ENCODE data around the gene NADSYN1. TPM values are rescaled to one million over a fixed set of nuclear protein-coding genes. Genes with fewer than 3 reads are reported as not detected.
A peak's percentile ranks its signal among the peaks of the same experiment; 100 is the strongest.

Gene NADSYN1
- total RNA-seq, 1 donor from 2014 or later, result 87.9 TPM

- no peak for TF ChIP-seq CTCF (IDR thresholded peaks at IDR 0.05; ENCODE audit: insufficient read depth, low read depth, low read length)
- TF ChIP-seq EZH2 (IDR thresholded peaks at IDR 0.05; ENCODE audit: insufficient read depth, low read length), result no peak
- peaks cover 12% of the 10 kb centered on the region for H3K36me3 ChIP-seq (ENCODE audit: insufficient read depth, low read length)
- H2AFZ ChIP-seq (ENCODE audit: low read depth, low read length), result peak within 1 kb of the TSS; percentile 98
- no peak for FAIRE-seq
- H3K9ac ChIP-seq (ENCODE audit: low read length), result peak within 1 kb of the TSS; percentile 89
- no peaks in the 10 kb centered on the region for H3K9me3 Mint-ChIP-seq (ENCODE audit: unreplicated experiment)
- no peaks in the 10 kb centered on the region for H3K27me3 Mint-ChIP-seq (ENCODE audit: low read depth, unreplicated experiment)
- H3K27ac ChIP-seq (ENCODE audit: low read depth, low read length), result peak within 1 kb of the TSS; percentile 52
- H3K79me2 ChIP-seq (ENCODE audit: insufficient read depth, low read length), result peaks cover 19% of the 10 kb centered on the region
- peaks cover 14% of the 10 kb centered on the region for H3K36me3 Mint-ChIP-seq (ENCODE audit: low read depth, unreplicated experiment)
- H3K4me1 ChIP-seq (ENCODE audit: insufficient read depth, low read length), result peaks cover 20% of the 10 kb centered on the region
- peak; percentile 85 for DNase-seq (ENCODE audit: low read depth)
- H3K4me1 Mint-ChIP-seq (ENCODE audit: low read depth, unreplicated experiment), result peaks cover 11% of the 10 kb centered on the region
- H3K9me3 ChIP-seq (ENCODE audit: insufficient read depth, low read depth, low read length), result no peaks in the 10 kb centered on the region
- H3K4me3 Mint-ChIP-seq (ENCODE audit: unreplicated experiment), result peak within 1 kb of the TSS; percentile 93
- no peak within 1 kb of the TSS for H3K27ac Mint-ChIP-seq (ENCODE audit: unreplicated experiment)
- no peaks in the 10 kb centered on the region for H3K27me3 ChIP-seq (ENCODE audit: insufficient read depth, low read length)
- peak within 1 kb of the TSS; percentile 100 for H3K4me2 ChIP-seq (ENCODE audit: low read length)
- H3K4me3 ChIP-seq (ENCODE audit: insufficient read depth, low read depth, low read length), result peak within 1 kb of the TSS; percentile 91
- H4K20me1 ChIP-seq (ENCODE audit: insufficient read depth, low read length), result peaks cover 31% of the 10 kb centered on the region
Observed at GRCh38 chr11:71448257-71449171, 4.5 kb upstream of the NADSYN1 start, which contains the start of gene DHCR7. Gene DHCR7, minus strand, starts transcription at chr11:71448393. Its CDS starts 3,441 bp downstream, at chr11:71444952.

- Histone ChIP-seq H3K9me3 (ENCODE audit: insufficient read depth, low read depth, low read length) (no peaks in the 10 kb centered on the region), H3K4me1 (ENCODE audit: insufficient read depth, low read length) (peaks cover 26% of the 10 kb centered on the region), H3K27ac (ENCODE audit: low read depth, low read length) (no peak overlapping the region), H4K20me1 (ENCODE audit: insufficient read depth, low read length) (peaks cover 34% of the 10 kb centered on the region), H3K9ac (ENCODE audit: low read length) (peak overlapping the region; percentile 89), H3K4me3 (ENCODE audit: insufficient read depth, low read depth, low read length) (peak overlapping the region; percentile 91), H3K4me2 (ENCODE audit: low read length) (peak overlapping the region; percentile 100), H3K36me3 (ENCODE audit: insufficient read depth, low read length) (peaks cover 11% of the 10 kb centered on the region), H3K79me2 (ENCODE audit: insufficient read depth, low read length) (peaks cover 30% of the 10 kb centered on the region), H2AFZ (ENCODE audit: low read depth, low read length) (peak overlapping the region; percentile 98), H3K27me3 (ENCODE audit: insufficient read depth, low read length) (no peaks in the 10 kb centered on the region)
- H3K36me3 Mint-ChIP-seq (ENCODE audit: low read depth, unreplicated experiment), result peaks cover 14% of the 10 kb centered on the region
- DNase-seq (ENCODE audit: low read depth) (no peak), FAIRE-seq (no peak)
- no peaks in the 10 kb centered on the region for H3K9me3 Mint-ChIP-seq (ENCODE audit: unreplicated experiment)
- H3K4me3 Mint-ChIP-seq (ENCODE audit: unreplicated experiment), result peak overlapping the region; percentile 93
- H3K4me1 Mint-ChIP-seq (ENCODE audit: low read depth, unreplicated experiment), result peaks cover 14% of the 10 kb centered on the region
- H3K27ac Mint-ChIP-seq (ENCODE audit: unreplicated experiment), result no peak overlapping the region
- TF ChIP-seq CTCF (IDR thresholded peaks at IDR 0.05; ENCODE audit: insufficient read depth, low read depth, low read length) (no peak), EZH2 (IDR thresholded peaks at IDR 0.05; ENCODE audit: insufficient read depth, low read length) (no peak)
- no peaks in the 10 kb centered on the region for H3K27me3 Mint-ChIP-seq (ENCODE audit: low read depth, unreplicated experiment)
Observed at GRCh38 chr11:71449596-71449995, 3.4 kb upstream of the NADSYN1 start.

Measured in astrocyte (in vitro differentiated cells and primary cell).